Kidney epithelial cell (primary cell): ENCODE data around the gene MPDZ. TPM values are rescaled to one million over a fixed set of nuclear protein-coding genes. Genes with fewer than 3 reads are reported as not detected.

Experiments used
- DNase-seq: peaks from one replicate; pipeline ENCODE4 v3.0.0-alpha.2; 2010; ENCODE audit warnings: low read depth
- H3K27me3 ChIP-seq: 2 replicates; pipeline ENCODE4 v1.6.0; 2011; ENCODE audit warnings: low read length; ENCODE audit not compliant: control insufficient read depth, insufficient read depth
- H3K36me3 ChIP-seq: 2 replicates; pipeline ENCODE4 v1.5.1; 2011; ENCODE audit warnings: low read length; ENCODE audit not compliant: control insufficient read depth, insufficient read depth
- H3K4me3 ChIP-seq: 2 replicates; pipeline ENCODE4 v1.5.1; 2011; ENCODE audit warnings: low read depth, mild to moderate bottlenecking, control low read depth, low read length
- CTCF ChIP-seq: IDR thresholded peaks from 2 replicates; pipeline ENCODE4 v1.5.1; 2011; ENCODE audit warnings: mild to moderate bottlenecking, moderate library complexity, low read length, control low read depth, inconsistent platforms; ENCODE audit not compliant: insufficient read depth, poor library complexity, severe bottlenecking
- total RNA-seq: library from RNA; depleted of rRNA; stranded (reverse); fragments of >200 nt; gene quantifications from 2 replicates; pipeline ENCODE4 v1.2.3, GENCODE V29; 2015

Gene MPDZ
- total RNA-seq, 1 donor from 2014 or later, result 17.3 TPM

GRCh38 chr9:13063880-13064459 is 215.5 kb downstream of the MPDZ start:
- DNase-seq, result no peak
- no peak for TF ChIP-seq CTCF
- Histone ChIP-seq H3K27me3 (no peaks in the 10 kb centered on the region), H3K36me3 (no peaks in the 10 kb centered on the region), H3K4me3 (no peak overlapping the region)

DNA sequence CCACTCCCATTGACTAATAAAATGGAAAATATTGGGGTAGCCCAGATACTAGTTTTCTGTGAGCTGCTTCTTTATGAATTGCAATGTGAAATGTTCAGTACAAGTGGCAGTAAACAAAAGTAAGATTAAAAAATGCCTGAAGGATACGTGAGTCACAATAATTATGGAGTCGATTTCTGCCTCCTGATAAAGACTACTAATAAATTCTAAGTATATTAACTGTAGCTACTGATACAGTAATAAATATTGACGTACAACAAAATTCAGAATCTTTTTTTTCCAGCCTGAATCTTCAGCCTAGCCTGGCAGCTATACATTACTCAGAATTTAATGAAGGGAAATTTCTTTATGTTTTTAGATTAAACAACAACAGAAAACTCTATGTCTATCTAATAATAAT is 218.1 kb downstream of the MPDZ start:
- no peak for DNase-seq
- Histone ChIP-seq H3K27me3 (no peaks in the 10 kb centered on the region), H3K36me3 (no peaks in the 10 kb centered on the region), H3K4me3 (no peak overlapping the region)
- no peak for TF ChIP-seq CTCF
